AG04449 (cell line): Measurements from ENCODE around the gene CISH.

Experiments used
- CTCF ChIA-PET: fragments of 350-600 bp; formaldehyde crosslinking; extraction: SDS; loops from one replicate; lab custom pipeline; 2021; ENCODE audit warnings: antibody characterized with exemption; lab: Yijun Ruan, JAX
- POLR2A ChIA-PET: fragments of 400-600, 350-600 bp; formaldehyde crosslinking; extraction: SDS; loops from one replicate; lab custom pipeline; 2020; ENCODE audit warnings: antibody characterized with exemption, inconsistent platforms; lab: Yijun Ruan, JAX
- DNase-seq: peaks from one replicate; pipeline ENCODE4 v3.0.0-alpha.2; 2010; ENCODE audit warnings: low read depth, low spot score
- H3K4me3 ChIP-seq: 2 replicates; pipeline ENCODE4 v1.5.1; 2011; ENCODE audit warnings: low read depth, mild to moderate bottlenecking, control low read depth, low read length
- TF ChIP-seq, protein P1 (sequence below): IDR thresholded peaks from one replicate; pipeline ENCODE4 v1.5.1; 2011; ENCODE audit warnings: mild to moderate bottlenecking, moderate library complexity, low read length, control low read depth, inconsistent platforms; ENCODE audit not compliant: insufficient read depth; ENCODE audit errors: missing control alignments

CISH gene

DNA sequence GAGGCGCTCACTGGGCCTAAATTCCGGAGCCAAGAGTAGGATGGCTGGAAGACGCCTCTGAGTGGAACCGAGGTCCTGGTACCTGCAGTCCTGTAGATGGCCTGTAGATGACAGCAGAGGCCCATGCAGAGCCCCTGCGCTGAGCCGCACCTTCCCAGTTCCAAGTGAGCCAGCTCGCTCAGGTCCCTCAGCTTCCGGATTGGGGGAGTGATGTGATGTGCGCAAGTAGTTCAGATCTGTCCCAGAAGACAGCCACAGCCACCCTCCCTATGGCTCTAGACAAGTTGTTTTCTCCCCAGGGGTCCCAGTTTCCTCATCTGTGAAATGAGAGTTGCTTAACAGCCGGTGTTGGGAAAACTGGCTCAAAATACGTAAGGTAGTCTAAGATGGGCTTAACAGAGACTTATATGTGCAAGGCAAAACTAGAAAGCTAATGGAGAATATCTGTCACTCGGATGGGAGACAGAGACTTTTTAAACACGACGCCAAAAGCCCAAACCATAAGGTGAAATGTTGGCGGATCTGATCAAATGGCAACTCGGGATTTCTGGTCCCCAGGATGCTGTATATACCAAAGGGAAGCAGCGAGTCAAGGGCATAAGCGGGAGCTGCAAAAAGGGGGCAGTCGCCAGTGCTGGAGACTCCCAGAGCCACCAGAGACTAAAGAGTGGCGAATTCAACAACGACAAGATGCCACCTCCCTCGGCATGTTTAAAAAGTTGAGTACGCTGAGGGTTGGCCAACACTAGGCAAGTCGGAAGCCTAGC is 4.6 kb upstream of the CISH start:
- TF ChIP-seq, protein P1, sequence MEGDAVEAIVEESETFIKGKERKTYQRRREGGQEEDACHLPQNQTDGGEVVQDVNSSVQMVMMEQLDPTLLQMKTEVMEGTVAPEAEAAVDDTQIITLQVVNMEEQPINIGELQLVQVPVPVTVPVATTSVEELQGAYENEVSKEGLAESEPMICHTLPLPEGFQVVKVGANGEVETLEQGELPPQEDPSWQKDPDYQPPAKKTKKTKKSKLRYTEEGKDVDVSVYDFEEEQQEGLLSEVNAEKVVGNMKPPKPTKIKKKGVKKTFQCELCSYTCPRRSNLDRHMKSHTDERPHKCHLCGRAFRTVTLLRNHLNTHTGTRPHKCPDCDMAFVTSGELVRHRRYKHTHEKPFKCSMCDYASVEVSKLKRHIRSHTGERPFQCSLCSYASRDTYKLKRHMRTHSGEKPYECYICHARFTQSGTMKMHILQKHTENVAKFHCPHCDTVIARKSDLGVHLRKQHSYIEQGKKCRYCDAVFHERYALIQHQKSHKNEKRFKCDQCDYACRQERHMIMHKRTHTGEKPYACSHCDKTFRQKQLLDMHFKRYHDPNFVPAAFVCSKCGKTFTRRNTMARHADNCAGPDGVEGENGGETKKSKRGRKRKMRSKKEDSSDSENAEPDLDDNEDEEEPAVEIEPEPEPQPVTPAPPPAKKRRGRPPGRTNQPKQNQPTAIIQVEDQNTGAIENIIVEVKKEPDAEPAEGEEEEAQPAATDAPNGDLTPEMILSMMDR = peak; percentile 98
- peak overlapping the region; percentile 81 for H3K4me3 ChIP-seq
- ChIA-PET CTCF (interaction anchor here (0.7 to 14.8 kb wide), 52 partner anchors 8 to 1066 kb away, joined by 3 to 819 read pairs (median 4); partner anchors contain the start of genes C3orf18, CYB561D2, DCAF1 and HEMK1), POLR2A (interaction anchor here (0.5 to 1.4 kb wide), 4 partner anchors 45 to 769 kb away, joined by 3 to 4 read pairs (median 3); partner anchors contain the start of genes CYB561D2, HEMK1, MANF and NPRL2)
- DNase-seq = no peak

DNA sequence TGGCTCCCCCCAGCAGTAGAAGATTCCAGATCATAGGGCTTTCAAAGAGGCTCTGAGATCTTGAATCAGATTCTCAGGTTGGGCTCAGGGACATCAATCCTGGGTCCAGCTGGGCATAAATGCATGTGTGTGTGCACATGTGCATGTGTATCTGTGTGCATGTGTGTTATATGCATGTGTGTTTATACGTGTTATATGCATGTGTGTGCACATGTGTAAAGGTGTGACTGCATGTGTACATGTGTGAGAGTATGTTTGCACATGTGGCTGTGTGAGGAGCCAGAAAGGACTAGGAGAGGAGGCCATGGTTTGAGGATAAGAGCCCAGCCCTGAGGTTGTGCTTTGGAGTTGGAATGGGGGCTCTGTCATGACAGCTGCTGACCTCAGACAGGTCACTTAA is 3.6 kb upstream of the CISH start:
- POLR2A ChIA-PET = no interaction called here

DNA sequence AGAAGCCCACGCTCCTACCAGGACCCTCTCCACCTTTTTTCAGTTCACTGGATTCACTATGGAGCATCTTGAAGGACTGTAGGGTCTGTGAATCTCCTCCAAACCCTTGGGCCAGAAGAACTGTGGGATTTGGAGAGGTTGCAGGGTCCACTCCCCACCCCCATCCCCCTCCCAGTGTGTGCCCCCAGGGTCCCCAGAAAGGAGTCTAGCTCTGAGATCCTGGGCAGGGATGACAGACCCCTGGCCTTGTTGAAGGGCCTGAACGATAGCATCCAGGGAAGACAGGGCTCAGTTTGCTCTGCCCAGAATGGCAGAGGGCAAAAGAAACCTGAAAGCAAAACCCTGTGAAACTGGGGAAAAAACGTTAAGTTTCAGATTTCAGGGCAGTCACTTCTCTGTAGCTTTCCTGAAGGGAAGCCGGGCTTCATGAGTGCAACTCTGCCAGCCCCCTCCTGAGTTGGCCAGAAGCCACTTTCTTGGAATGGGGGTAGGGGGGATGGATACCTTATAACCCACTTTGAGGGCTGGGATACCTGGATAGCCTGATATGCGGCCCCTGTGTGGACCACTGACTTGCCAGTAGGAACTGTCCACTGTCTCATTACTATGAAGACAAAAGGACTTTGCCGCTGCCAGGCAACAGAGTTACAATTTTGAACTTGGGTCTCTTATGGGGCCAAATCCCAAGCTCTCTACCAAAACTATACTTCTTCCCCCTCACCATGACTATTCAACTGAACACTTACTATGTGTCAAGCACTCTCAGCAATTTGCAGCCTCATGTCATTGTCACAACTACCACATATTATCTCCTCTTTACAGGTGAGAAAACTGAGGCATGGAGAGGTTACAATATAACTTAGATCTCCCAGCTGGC is 1.6 kb upstream of the CISH start:
- H3K4me3 ChIP-seq = no peak overlapping the region
- no peak for DNase-seq
- TF ChIP-seq, protein P1 = no peak
- ChIA-PET POLR2A (no interaction called here), CTCF (interaction anchor here (0.7 to 14.8 kb wide), 28 partner anchors 9 to 1056 kb away, joined by 3 to 819 read pairs (median 12); partner anchors contain the start of genes C3orf18, CYB561D2, HEMK1 and MANF)

More for the DNA sequence above, 3.6 kb upstream of the CISH start:
- no peak for DNase-seq
- CTCF ChIA-PET = interaction anchor here (0.9 to 14.8 kb wide), 37 partner anchors 9 to 1067 kb away, joined by 3 to 819 read pairs (median 11); partner anchors contain the start of genes C3orf18, CYB561D2, DCAF1 and HEMK1
- TF ChIP-seq, protein P1 = no peak
- H3K4me3 ChIP-seq = no peak overlapping the region

DNA sequence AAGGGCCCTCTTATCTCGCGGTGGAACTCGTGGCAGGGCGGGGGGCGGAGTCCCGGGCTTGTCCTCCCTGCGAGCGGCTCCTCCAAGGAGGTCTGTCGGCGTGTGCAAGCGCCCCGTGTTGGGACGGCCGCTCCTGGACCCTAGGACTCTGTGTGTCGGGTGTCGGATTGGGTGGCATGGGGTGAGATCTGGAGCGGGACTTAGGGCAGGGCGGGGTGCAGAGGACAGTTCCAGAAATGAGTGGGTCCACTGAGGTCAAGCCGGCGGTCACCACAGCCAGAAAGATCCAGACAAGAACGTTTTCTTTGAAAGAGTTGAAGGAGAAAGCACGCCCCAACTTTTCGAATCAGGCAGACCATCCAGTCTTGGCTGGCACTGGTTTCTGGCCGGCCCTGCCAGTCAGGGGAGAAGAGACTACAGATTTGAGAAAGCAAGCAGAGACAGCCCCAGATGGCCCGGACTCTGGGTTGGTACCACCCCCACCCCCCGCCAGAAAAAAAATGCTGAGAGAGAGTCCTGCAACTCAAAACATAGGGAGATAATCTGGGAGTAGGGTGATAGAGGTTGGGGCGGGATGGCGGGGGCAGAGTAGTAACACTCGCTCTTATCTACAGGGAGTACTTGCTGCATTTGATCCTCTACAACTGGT is 784 bp upstream of the CISH start:
- TF ChIP-seq, protein P1 = no peak
- ChIA-PET CTCF (interaction anchor here (0.8 to 14.8 kb wide), 19 partner anchors 10 to 777 kb away, joined by 3 to 819 read pairs (median 45); partner anchors contain the start of genes C3orf18, CYB561D2, HEMK1 and NPRL2), POLR2A (interaction anchor here (0.7 to 2.8 kb wide), 5 partner anchors 11 to 773 kb away, joined by 3 to 19 read pairs (median 4); partner anchors contain the start of genes HEMK1 and MANF)
- peak overlapping the region; percentile 70 for H3K4me3 ChIP-seq
- DNase-seq = no peak

DNA sequence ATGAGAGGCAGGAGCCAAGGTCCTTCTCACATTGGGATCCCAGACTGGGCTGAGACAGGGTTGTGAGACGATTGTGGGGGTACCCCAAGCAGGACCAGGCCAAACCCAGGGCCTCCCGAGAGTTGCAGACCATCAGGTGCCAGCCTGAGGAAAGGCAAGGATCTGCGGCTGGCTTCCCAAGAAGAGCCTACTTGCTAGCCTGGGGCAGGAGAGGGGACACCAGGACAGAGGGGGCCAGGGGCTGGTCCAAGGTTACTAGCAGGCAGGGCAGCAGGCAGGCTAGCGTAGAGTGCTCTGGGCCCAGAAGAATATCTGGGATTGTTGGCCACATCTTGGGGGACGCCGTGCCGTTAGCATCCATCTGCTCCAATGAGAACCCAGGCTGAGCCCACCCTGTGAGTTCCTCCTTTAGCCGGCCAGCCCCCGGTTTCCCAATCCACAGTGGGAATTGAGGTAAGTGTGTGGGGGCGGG is 546 bp downstream of the CISH start:
- ChIA-PET CTCF (interaction anchor here (1.2 to 14.8 kb wide), 11 partner anchors 10 to 258 kb away, joined by 3 to 819 read pairs (median 6); partner anchors contain the start of genes C3orf18 and HEMK1), POLR2A (interaction anchor here (1.2 to 2.8 kb wide), 3 partner anchors 9 to 41 kb away, joined by 4 to 19 read pairs (median 13); partner anchors contain the start of gene HEMK1)

More for the DNA sequence above, 546 bp downstream of the CISH start:
- DNase-seq = no peak
- TF ChIP-seq, protein P1 = no peak
- H3K4me3 ChIP-seq = peak overlapping the region; percentile 70
